Stomach (tissue), 9 donors: ENCODE results near the gene FGF12. TPM values are rescaled to one million over a fixed set of nuclear protein-coding genes. Genes with fewer than 3 reads are reported as not detected.

Source experiments
- DNase-seq, 2 donors: peaks; one replicate each; pipeline versions ENCODE4 v3.0.0 to v3.0.0-alpha.2; 2013 to 2019
- H3K27ac ChIP-seq, 5 donors: fragments of 200-600 bp in 4 of 5; sonication (generic) in 4 of 5; one replicate each; pipeline ENCODE4 v1.5.1; 2013 to 2019; ENCODE audit warnings: mild to moderate bottlenecking in 1 of 5, moderate library complexity in 1 of 5
- H3K27me3 ChIP-seq, 3 donors: fragments of 200-600 bp; sonication (generic); one replicate each; pipeline ENCODE4 v1.5.1; 2017 to 2019; ENCODE audit warnings: mixed run types in 1 of 3
- H3K36me3 ChIP-seq, 4 donors: fragments of 200-600 bp; sonication (generic); 1 replicate in 3 of 4; 2 replicates in 1 of 4; pipeline ENCODE4 v1.5.1; 2016 to 2019
- H3K4me1 ChIP-seq, 4 donors: fragments of 200-600 bp; sonication (generic); one replicate each; pipeline ENCODE4 v1.5.1; 2016 to 2019
- H3K4me3 ChIP-seq, 4 donors: fragments of 200-600 bp; sonication (generic) in 3 of 4; one replicate each; pipeline ENCODE4 v1.5.1; 2016 to 2019; ENCODE audit warnings: mild to moderate bottlenecking in 1 of 4
- H3K9me3 ChIP-seq, 4 donors: fragments of 200-600 bp; sonication (generic); one replicate each; pipeline ENCODE4 v1.5.1; 2016 to 2019
- CTCF ChIP-seq, 7 experiments: fragments of 450-650 bp in 4 of 7; fragments of 200-600 bp in 3 of 7; sonication (generic) in 3 of 7; IDR thresholded peaks; one replicate each; pipeline ENCODE4 v1.5.1; 2016 to 2019; ENCODE audit warnings: antibody characterized with exemption in 7 of 7, control low read depth in 2 of 7, mild to moderate bottlenecking in 1 of 7
- EP300 ChIP-seq: sonication (generic); formaldehyde crosslinking; IDR thresholded peaks from one replicate; pipeline ENCODE4 v1.6.1; 2017; ENCODE audit warnings: antibody characterized with exemption
- POLR2A ChIP-seq, 4 donors: fragments of 450-650 bp; IDR thresholded peaks; one replicate each; pipeline ENCODE4 v1.6.1; 2016; ENCODE audit warnings: antibody characterized with exemption in 4 of 4, control low read depth in 2 of 4, mild to moderate bottlenecking in 1 of 4, moderate library complexity in 1 of 4
- POLR2AphosphoS5 ChIP-seq, 3 donors: sonication (generic); formaldehyde crosslinking; IDR thresholded peaks; one replicate each; pipeline ENCODE4 v1.6.1; 2016; ENCODE audit warnings: antibody characterized with exemption in 3 of 3
- WGBS, 5 donors: extraction: QIAGEN DNeasy Blood & Tissue Kit in 3 of 5; methylation state at CpG; one replicate each; pipeline versions ENCODE4 v1.1.5 to v1.1.7; 2013 to 2018; 5-methylcytosine and 5-hydroxymethylcytosine counted together
- intact Hi-C: fragments of 100-400 bp; cut with DNase I; formaldehyde crosslinking; loops from one replicate; pipeline ENCODE4 v1.15.1; 2023; ENCODE audit warnings: low total_unique reads
- polyA plus RNA-seq, 3 donors: library from polyadenylated mRNA; stranded (reverse); fragments of 200-250 nt; gene quantifications; one replicate each; pipeline ENCODE4 v1.2.3, GENCODE V29; 2013
- total RNA-seq, 5 donors: library from RNA; depleted of rRNA; stranded (reverse); fragments of >200 nt; gene quantifications; one replicate each; pipeline versions ENCODE4 v1.1.0 to v1.2.3, GENCODE V29; 2014 to 2016
- donor health status: healthy with polysubstance abuse.
- donor health status: Bipolar disorder and iron deficiency.
- donor health status: healthy.

FGF12 gene
- total and polyA plus RNA-seq, 8 donors: 0.45 to 5.0 (median 0.88) TPM; not detected in 1

DNA sequence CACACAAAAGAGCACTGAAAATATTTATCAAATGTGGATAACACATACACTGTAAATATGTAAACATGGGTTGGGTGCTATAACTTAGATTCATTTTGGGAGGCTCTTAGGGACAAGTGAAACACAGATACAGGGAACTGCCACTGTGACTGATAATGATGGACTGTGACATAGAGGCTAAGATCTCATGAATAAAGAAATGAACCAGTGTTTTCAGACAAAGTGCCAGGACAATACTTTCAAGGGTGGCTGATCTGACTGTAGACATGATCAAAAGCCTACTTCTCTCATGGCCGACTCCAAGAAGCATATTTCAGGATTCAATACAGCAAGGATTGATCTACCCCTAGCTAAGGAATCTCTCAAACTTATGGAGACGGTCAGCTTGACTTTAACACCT is 353.8 kb downstream of the FGF12 start:
- no peak for TF ChIP-seq POLR2A (IDR thresholded peaks at IDR 0.05)
- H3K4me1 ChIP-seq: no peaks in the 10 kb centered on the region
- intact Hi-C loops: no loop called here
- H3K9me3 ChIP-seq: no peaks in the 10 kb centered on the region
- WGBS, 5 donors: 83 to 93% (median 89%) methylated on average over 2 of the region's 2 CpGs
- H3K4me3 ChIP-seq: no peak overlapping the region
- H3K27ac ChIP-seq: no peak overlapping the region
- H3K36me3 ChIP-seq: no peaks in the 10 kb centered on the region
- DNase-seq: no peak
- H3K27me3 ChIP-seq: no peaks in the 10 kb centered on the region

DNA sequence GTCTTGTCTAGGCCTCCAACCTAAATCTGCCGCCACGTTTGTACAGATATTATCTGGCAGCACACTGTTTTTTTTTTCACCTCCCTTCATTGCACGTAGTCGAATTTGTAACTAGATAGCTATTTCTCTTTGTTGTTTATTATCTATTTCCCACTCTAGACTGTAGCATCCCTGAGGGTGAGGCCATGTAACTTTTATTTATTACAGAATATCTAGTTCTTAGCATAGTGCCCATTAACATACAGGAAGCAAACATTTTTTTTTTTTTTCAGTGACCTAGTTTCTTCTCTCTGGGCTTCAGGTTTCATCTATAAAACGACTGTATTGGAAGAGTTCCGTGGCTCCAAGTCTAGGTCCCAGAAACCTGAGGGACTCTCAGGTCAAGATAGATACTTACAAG is 354.3 kb downstream of the FGF12 start:
- TF ChIP-seq POLR2A (IDR thresholded peaks at IDR 0.05) (no peak), POLR2AphosphoS5 (IDR thresholded peaks at IDR 0.05) (no peak), EP300 (no peak), CTCF (IDR thresholded peaks at IDR 0.05) (no peak)
- Histone ChIP-seq H3K36me3 (no peaks in the 10 kb centered on the region), H3K9me3 (no peaks in the 10 kb centered on the region), H3K4me3 (no peak overlapping the region), H3K27me3 (no peaks in the 10 kb centered on the region), H3K27ac (no peak overlapping the region), H3K4me1 (no peaks in the 10 kb centered on the region)
- intact Hi-C loops: no loop called here
- 49 to 70% (median 64%) methylated on average over 6 of the region's 6 CpGs for WGBS, 5 donors
- no peak for DNase-seq

DNA sequence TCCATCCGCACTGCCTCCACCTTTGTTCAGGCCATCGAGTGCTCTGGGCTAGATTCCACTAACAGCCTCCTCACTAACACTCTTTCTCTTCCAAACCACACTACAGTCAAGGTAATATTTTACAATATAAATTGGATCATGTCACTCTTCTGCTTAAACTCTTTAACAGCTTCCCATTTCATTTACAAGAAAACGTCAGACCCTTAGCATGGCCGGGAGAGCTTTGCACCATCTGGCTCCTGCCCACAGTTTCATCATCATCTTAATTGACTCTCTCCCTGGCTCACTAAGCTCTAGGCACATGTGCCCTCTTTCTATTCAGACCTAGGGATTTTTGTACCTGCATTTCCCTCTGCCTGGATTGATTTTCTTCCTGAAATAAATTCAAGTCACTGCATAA is 354.7 kb downstream of the FGF12 start:
- no peaks in the 10 kb centered on the region for H3K27me3 ChIP-seq
- H3K27ac ChIP-seq: no peak overlapping the region
- 54 to 77% (median 72%) methylated on average over 4 of the region's 4 CpGs for WGBS, 5 donors
- H3K36me3 ChIP-seq: no peaks in the 10 kb centered on the region
- no peaks in the 10 kb centered on the region for H3K9me3 ChIP-seq
- peak in 1 of 2 donors; percentile 6 for DNase-seq
- no peak overlapping the region for H3K4me3 ChIP-seq
- no peak for TF ChIP-seq EP300
- TF ChIP-seq POLR2A (IDR thresholded peaks at IDR 0.05): no peak
- TF ChIP-seq POLR2AphosphoS5 (IDR thresholded peaks at IDR 0.05): no peak
- no peak for TF ChIP-seq CTCF (IDR thresholded peaks at IDR 0.05)
- intact Hi-C loops: no loop called here
- no peaks in the 10 kb centered on the region for H3K4me1 ChIP-seq

- DNase-seq: no peak
- Histone ChIP-seq H3K36me3 (no peaks in the 10 kb centered on the region), H3K9me3 (no peaks in the 10 kb centered on the region), H3K4me3 (no peak overlapping the region), H3K27ac (no peak overlapping the region), H3K27me3 (no peaks in the 10 kb centered on the region), H3K4me1 (no peaks in the 10 kb centered on the region)
- no peak for TF ChIP-seq EP300
- TF ChIP-seq POLR2A (IDR thresholded peaks at IDR 0.05): no peak
- TF ChIP-seq CTCF (IDR thresholded peaks at IDR 0.05): no peak
- no peak for TF ChIP-seq POLR2AphosphoS5 (IDR thresholded peaks at IDR 0.05)
- WGBS, 5 donors: 42 to 59% (median 47%) methylated on average over 2 of the region's 2 CpGs
- intact Hi-C loops: no loop called here
These were observed 355.4 kb downstream of the FGF12 start for GRCh38 chr3:192371870-192372400.

DNA sequence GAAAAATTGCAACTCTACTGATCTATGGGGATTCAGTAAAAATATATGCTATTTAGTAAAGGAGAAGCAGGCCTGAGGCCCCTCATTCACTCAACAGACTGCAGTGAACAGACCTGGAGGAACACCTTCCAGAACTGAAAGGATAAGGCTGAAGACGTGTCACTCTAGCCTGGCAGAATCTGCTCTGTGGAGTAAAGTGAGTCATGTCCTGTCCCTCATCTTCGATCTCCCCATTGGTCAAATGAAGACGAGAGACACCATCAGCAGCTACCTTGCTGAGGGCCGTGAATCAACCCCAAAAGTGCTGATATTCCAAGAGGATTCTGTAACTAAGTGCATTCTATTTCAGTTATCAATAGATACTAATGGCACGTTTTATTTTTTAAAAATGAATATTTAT is 359.7 kb downstream of the FGF12 start:
- intact Hi-C loops: no loop called here
- no peaks in the 10 kb centered on the region for H3K9me3 ChIP-seq
- H3K4me3 ChIP-seq: no peak overlapping the region
- H3K36me3 ChIP-seq: no peaks in the 10 kb centered on the region
- no peaks in the 10 kb centered on the region for H3K4me1 ChIP-seq
- DNase-seq: no peak
- no peak for TF ChIP-seq CTCF (IDR thresholded peaks at IDR 0.05)
- no peak overlapping the region for H3K27ac ChIP-seq
- no peaks in the 10 kb centered on the region for H3K27me3 ChIP-seq
- 71 to 77% (median 72%) methylated on average over 5 of the region's 5 CpGs for WGBS, 5 donors
